ENCODE data around the gene POLDIP3. TPM values are rescaled to one million over a fixed set of nuclear protein-coding genes. Genes with fewer than 3 reads are reported as not detected.
"Not testable (repeated sequence)": the region's sequence is repeated elsewhere in the genome, so short reads cannot be mapped to it uniquely, and the experiment has no call there.

POLDIP3 gene
- total RNA-seq, 1 donor from 2014 or later, result 15.4 TPM

DNA sequence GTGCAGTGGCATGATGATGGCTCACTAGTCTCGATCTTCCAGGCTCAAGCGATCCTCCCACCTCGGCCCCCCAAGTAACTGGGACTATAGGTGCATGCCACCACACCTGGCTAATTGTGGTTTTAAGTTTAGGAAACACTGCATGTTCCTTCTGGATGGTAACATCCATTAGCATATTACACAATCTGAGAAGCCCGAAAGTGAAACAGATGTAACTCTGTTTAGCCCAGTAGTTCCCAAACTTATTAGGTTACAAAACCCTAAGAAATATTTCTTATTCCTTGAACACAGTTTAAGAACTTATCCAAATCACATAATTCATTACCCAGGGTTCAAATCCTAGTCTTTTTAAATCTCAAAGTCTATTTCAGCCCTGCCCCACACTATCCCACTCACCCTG lies 28.3 kb downstream of the POLDIP3 start:
- no peak for DNase-seq (ENCODE audit: low spot score)

DNA sequence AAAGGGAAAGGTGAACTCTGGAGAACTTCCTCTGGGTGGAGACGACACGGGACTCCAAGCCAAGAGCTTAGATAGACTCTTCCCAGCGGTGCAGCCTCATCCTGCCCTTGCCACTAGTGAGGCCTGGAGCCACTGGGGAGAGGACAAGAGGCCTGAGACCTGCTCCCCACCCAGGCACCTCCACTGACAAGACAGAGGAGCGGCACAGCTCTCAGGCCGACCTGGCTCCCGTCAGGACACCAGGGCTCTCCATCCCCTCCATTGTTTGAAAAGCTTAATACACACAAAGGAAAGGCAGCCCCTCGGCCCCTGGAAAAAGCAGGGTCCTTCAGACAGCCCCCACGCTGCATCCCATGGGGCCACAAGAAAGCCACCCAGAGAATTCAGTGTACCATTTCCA lies 29.6 kb downstream of the POLDIP3 start:
- DNase-seq (ENCODE audit: low spot score), result no peak

DNA sequence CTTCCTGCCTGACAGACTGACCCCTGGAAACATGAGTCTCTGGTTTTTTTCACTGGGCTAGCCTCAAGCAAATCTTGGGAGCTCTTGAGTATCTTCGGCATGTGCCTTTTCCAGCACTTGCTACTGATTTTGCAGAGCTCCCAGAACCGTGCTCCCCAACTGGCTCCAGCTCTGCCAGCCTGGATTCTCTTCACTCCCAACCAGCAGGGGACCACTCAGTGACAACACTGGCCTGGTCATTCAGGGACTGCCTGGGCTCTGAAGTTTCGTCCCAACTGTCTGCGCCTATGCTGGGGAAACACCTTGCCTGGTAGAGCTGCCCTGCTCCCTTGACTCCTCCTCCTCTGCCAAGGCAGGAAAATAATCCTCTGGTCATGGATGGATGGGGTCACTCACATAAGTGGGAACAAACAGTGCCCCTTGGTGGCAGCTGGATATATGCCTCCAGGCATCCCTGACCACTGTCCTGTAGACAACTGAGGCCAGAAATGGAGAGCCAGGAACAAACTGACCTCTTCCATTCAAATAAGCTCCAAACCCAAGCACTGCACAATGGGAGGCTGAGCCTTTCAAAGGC lies 30.2 kb downstream of the POLDIP3 start:
- no peak for DNase-seq (ENCODE audit: low spot score)

DNA sequence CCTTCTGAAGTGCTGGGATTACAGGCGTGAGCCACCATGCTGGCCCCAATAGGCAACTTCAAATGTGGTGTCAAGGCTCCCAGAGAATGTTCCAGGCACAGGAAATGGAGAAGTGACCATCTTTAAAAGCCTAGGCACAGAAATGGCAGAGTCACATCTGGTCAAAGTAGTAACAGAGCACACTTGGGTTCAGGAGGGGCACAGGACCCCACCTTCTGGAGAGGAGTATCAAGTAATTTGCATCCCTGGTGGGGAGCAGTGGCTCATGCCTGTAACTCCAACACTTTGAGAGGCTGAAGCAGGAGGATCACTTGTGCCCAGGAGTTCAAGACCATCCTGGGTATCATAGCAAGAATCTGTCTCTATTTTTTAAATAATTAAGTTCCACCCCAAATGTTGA lies 31.7 kb downstream of the POLDIP3 start:
- DNase-seq (ENCODE audit: low spot score), result no peak

DNA sequence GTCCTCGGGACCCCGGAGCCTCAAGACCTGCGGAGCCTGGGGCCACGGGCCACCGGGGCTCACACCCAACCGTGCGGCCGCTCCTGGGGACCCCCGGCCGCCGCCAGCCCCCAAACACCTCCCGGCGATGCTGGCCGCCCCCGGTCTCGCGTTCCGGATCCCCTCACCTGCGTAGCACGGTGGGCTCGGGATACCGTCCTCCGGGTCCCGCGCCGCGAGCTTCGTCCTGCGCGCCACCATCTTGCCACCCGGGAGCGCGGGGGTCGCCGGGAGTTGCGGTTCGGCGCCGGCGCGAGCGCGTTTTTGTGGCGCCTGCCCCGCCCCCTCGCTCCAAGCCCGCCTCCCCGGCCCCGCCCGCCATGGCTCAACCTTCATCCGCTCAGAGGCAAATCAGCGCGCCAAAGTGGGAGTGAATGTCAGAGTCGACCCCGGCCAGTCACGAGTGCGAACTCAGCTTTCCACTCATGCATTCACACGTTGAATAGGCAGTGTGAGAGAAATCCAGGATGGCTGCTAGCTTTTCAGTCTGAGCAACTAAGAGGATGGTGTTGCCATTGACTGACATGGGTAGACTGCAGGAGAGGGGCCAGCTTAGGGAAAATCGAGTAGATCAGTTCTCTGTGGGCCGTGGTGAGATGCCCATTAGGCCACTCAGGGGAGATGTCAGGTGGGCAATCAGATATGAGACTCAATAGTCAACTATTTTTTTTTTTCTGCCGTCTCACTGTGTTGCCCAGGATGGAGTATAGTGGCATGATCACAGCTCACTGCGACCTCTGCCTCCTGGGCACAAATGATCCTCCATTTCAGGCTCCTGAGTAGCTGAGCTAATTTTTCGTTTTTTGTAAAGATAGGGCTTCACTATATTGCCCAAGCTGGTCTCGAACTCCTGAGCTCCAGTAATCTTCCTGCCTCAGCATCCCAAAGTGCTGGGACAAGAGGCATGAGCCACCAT lies 32.6 kb downstream of the POLDIP3 start:
- DNase-seq (ENCODE audit: low spot score), result peak; percentile 81

DNA sequence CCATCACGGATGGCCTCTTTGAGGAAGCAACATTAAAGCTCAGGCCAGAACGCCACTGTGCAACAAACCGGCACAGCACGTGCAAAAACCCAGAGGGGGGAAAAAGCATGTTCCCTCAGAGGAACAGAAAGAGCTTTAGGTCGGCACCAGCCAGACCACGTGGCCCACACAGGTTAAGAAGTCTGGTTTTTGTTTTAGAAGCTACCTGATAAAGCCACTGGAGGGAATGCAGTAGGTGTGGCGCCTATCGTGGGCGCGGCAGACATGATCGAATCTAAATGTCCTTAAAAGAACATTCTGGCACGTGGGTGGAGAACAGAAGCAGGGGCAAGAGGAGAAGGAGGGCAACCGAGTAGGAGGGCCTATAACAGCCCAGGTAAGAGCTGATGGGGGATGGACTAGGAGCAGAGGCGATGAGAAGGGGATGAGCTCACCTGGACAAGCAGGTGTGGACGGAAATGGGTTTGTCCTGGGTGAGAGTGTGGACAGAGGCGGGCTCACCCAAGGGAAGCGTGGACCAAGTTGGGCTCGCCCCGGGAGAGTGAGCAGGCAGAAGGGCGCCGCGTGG lies 33.4 kb downstream of the POLDIP3 start:
- not testable (repeated sequence) for DNase-seq (ENCODE audit: low spot score)

DNA sequence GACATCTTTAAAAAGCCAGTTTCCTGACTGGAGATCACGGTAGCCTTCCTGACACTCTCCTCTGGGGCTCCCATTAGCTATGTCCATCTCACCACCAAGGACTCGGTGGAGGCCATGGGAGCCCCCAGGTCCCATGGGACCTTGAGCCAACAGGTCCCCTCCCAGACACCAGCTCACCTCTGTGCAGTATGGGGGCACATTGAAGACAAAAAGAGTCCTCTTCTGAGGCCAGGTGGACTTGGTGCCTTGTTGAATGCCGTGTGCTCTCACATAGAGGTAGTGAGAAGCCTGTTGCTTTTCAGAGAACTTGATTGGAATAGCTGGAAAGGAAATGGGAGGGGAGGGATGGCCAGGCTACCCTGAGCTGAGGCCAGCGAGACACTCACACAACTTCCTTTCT lies 34.6 kb downstream of the POLDIP3 start:
- DNase-seq (ENCODE audit: low spot score), result not testable (repeated sequence)

DNA sequence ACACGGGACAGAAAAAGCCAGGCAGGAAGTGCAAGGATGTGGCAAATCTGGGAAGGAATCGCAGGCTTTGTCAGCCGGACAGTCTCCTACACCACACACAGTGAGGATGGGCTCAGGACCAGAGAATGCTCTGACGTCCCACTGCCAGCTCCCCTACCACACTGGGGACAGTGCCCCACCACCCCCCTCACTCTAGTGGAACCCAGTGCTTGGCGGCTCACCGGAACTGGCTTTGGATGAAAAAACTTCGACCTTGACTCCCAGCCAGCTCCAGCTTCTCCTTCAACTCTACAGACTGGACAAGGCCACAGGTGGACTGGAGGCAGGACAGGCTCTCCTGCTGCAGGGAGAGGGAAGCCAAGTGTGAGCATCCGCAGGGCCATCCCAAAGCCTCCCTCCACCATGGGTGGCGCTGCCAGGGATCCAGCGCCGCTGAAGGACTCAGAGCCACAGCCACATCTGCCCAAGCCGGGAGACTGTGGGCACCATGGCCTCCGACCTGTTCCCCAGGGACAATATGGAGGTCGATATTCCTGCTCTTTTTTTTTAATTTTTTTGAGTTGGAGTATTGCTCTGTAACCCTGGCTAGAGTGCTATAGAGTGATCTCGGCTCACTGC lies 37.0 kb downstream of the POLDIP3 start:
- DNase-seq (ENCODE audit: low spot score), result no peak

DNA sequence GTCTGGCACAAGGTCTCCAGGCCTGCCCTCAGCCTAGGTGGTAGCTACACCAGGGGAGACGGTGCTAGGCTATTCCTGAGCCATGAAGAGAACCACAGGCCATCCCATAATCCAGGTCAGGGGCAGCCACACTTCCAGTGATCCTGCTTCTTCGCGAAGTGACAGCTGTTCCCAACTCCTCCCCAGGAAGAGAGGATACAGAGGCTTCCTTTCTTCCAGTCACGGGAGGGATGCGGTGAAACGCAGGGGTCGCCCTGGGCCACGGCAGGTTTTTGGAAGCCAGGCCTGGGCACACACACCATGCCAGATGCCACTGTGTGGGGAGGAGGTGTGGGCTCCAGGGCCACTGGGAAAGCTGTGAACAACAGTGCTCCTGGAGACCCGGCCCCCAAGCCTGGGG lies 37.5 kb downstream of the POLDIP3 start:
- DNase-seq (ENCODE audit: low spot score), result not testable (repeated sequence)

DNA sequence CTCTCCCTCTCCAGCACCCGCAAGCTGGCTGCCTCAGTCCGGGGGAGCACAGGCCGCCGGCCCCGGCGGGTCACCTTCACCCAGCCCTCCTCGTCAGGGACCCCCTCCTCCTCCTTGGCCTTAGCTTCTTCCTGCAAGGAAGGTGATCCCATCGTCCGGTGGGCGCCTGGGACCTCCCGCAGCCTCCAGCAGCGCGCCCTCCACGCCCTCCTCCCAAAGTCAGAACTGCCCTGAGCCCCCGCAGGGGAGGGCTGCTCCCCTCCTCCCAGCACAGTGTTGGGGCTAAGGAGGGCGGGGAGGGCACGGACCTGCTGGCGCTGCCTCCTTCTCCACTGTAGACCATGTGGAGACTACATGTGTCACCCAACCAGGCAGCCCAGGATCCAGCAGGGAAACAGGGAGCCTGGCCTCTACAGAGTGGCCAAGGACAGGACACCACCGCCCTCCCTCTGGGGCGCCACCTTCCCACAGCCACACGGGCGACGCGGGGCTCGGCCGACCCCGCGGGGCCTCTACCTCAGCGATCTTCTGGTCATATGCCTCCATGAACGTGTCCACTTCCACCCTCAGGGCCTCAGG lies 38.6 kb downstream of the POLDIP3 start:
- not testable (repeated sequence) for DNase-seq (ENCODE audit: low spot score)

DNA sequence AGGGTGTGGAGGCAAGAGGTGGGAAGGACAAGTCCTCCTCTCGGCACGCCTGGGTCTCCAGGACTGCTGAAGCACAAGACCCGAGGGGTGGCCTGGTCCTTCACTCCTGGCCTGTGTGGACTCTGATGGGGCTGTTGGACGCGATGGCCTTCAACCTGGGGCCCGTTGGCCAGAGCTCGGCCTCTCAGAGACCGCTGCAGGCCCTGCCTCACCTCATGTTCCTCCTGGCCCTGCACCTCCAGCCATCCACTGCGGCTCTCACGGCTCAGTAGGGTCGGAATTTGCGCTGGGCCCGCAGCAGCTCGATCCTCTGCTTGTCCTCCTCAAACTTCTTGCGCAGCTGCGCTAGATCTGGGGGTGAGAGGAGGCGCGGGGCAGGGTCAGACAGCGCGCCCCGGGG lies 40.2 kb downstream of the POLDIP3 start:
- DNase-seq (ENCODE audit: low spot score), result not testable (repeated sequence)

DNA sequence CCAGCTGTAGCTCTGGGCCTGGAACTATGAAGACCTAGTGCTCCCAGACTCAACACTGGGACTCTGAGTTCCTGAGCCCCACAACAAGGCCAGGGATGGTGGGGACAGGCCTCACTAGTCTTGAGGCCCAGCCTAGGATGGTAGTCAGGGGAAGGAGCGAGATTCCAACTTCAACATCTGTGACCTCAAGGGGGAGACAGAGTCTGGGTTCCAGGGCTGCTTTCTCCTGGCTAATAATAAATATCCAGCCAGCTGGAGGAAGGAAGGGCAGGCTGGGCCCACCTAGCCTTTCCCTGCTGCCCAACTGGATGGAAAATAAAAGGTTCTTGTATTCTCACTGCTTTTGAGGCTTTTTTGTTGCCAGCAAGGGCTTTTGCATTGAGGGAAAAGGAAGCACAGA lies 40.6 kb downstream of the POLDIP3 start:
- DNase-seq (ENCODE audit: low spot score), result not testable (repeated sequence)

DNA sequence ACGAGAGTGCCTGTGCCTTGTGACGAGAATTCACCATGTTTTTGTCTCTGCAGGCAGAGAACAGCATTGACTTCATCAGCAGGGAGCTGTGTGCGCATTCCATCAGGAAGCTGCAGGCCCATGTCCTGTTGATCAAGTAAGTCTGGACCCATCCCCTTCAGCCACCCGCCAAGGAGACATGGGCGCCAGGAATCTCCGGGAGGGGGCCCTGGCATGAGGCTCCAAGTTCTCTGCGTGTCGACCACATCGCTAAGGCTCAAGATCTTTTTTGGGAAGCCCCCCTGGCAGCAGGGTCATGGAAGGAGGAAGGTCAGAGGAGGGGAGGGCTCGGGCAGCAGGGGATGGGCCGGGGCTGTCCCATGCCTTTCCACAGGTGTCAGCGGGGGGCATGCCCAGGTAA lies 43.6 kb downstream of the POLDIP3 start:
- not testable (repeated sequence) for DNase-seq (ENCODE audit: low spot score)

DNA sequence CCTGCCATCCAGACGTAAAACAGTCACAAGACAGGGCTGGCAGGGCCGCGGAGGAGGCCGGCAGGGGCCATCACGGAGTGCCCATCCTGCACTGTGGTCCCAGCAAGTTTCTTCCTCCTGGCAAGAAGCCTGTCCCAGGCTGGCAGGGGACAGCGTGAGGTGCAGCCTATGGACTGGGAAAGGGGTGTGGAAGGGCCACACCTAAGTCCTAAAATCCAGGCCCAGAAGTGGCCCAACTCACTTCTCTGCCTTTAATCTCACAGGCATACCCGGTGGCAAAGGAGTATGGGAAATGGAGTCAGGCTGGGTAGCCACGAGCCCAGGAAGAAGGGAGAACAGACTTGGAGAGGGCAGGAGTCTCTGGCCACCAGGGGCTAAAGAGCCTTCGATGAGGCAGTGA lies 44.1 kb downstream of the POLDIP3 start:
- not testable (repeated sequence) for DNase-seq (ENCODE audit: low spot score)

DNA sequence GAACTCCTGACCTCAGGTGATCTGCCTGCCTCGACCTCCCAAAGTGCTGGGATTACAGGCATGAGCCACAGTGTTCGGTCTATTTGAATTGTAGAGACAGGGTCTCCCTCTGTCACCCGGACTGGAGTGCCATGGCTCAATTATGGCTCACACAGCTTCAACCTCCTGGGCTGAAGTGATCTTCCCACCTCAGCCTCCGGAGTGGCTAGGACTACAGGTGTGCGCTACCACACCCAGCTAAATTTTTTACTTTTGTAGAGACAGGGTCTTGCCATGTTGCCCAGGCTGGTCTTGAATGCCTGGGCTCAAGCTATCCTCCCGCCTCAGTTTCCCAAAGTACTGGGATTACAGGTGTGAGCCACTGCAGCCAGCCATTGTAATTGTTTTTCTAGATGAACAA lies 46.7 kb downstream of the POLDIP3 start:
- not testable (repeated sequence) for DNase-seq (ENCODE audit: low spot score)

DNA sequence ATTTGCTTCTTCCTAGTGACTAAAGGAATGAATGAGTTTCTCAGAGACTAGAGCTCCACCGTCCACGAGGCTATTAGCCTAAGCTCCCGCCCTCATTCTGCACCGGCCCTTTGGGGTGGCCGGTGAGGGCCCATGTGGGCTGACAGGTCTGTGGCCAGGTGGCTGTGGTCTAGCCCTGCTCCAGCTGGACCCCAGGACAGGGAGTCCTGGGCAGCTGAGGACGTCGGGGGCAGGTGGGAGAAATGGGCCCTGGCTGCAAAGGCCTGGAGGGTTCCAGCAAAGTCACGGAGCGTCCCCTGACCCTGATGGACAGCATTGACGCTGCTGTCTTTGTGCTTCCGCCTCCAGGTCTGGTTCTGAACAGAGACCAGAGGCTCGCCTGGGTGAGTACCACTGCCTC lies 48.7 kb downstream of the POLDIP3 start:
- no peak for DNase-seq (ENCODE audit: low spot score)

DNA sequence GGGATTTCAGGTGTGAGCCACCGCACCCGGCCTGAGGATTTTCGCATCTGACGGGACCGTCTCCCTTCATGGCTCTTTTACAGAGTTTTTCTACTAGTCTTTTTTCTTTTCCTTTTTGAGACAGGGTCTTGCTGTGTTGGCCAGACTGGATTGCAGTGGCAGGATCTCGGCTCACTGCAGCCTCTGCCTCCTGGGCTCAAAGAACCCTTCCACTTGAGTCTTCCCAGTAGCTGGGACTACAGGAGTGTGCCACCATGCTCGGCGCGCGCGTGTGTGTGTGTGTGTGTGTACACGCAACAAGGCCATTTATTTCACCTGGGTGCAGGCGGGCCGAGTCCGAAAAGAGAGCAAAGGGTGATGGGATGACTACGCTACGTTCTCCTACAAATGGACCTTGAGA lies 50.0 kb downstream of the POLDIP3 start:
- DNase-seq (ENCODE audit: low spot score), result no peak

DNA sequence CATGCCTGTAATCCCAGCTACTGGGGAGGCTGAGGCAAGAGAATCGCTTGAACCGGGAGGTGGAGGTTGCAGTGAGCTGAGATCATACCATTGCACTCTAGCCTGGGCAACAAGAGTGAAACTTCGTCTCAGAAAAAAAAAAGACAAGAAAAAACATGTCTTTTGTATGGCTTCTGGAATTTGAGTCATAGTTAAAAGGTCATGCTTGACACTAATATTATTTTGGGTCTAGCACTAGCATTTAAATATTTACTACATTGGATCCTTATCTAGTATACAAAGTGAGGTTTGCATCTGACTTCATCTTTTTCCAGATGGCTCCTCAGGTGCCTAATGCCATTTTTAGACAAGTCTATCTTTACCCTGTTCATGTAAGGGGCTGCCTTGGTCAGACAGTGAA lies 50.7 kb downstream of the POLDIP3 start:
- not testable (repeated sequence) for DNase-seq (ENCODE audit: low spot score)

DNA sequence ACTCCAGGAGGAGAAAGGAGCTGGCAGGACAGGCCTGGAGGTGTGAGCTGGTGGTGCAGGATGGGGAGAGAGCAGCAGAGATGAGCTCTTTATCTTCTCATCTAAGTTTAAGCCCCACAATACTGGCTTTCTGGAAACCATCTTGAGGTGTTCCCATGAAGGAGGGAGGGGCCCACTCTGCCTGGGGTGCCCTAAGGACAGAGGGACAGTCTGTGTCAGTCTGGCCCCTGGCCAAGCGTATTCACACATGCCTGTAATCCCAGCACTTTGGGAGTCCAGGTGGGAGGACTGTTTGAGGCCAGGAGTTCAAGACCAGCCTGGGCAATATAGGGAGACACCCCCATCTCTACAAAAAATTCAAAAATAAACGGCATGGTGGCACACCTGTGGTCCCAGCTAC lies 52.0 kb downstream of the POLDIP3 start:
- DNase-seq (ENCODE audit: low spot score), result no peak

DNA sequence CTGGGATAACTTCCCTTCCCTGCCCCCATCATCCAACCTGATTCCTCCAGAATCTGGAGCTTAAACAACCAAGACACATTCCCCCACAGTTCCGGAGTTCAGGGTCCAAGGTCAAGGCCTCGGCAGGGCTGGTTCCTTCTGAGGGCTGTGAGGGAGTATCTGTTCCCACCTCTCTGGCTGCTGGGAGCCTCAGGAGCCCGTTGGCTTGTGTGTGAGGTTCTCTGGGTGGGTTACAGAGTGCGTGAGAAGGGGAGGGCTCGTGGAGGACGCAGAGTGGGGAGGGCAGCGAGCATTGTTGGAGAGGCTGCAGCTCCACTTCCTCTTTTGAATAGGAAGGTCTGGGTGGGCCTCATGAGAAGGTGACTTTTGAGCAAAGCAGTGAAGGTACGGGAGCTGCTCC lies 52.4 kb downstream of the POLDIP3 start:
- DNase-seq (ENCODE audit: low spot score), result no peak

DNA sequence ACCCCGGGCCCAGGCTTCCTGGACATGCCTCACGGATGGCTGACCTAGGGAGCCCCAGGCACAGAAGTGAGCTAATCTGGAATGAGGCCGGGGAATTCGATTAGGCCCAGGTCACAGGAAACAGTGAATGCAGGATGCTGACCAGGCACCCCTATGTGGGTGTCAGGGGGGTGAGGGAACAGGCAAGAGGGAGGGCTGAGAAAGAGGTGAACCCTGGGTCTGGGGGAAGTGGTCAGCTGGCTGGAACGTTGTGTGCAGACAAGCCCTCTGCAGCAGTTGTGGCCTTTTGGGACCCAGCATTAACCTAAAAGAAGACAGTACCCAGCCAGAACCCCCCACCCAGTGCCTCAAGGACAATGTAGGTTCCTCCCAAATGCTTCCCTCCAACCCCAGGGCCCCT lies 52.8 kb downstream of the POLDIP3 start:
- no peak for DNase-seq (ENCODE audit: low spot score)

DNA sequence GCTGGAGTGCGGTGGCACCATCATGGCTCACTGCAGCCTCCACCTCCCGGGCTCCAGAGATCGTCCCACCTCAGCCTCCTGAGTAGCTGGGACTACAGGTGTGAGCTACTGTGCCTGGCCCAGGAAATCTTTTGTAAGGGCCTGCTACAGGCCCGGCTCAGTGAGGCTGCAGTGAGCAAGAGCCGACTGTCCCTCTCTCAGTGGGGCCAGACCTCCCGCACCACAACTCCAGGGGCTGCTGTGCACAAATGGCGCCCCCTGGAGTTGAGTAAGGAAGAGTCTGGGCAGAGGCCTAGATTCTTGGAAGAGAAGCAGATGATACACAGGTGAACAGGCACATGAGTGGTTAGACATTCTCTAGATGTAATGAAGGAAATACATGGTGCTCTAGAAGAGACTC lies 53.9 kb downstream of the POLDIP3 start:
- DNase-seq (ENCODE audit: low spot score), result no peak
